HCT116 (cell line): Measurements from ENCODE around the gene ATXN7L1. TPM values are rescaled to one million over a fixed set of nuclear protein-coding genes. Genes with fewer than 3 reads are reported as not detected.

Experiments
- ATAC-seq: fragments of 200-7000 bp; cut with Tn5 transposase; 2 replicates; pipeline ENCODE4 v1.9.1; 2020; ENCODE audit warnings: mild to moderate bottlenecking, moderate library complexity
- BruUV-seq: library from RNA; stranded (reverse); fragments of 400-500 nt; replicated peaks from 2 replicates; lab custom pipeline; 2021; lab: Mats Ljungman, UMichigan
- CTCF ChIA-PET: fragments of 300-600 bp; sonication (Branson Sonifier 250); formaldehyde crosslinking; loops from one replicate; lab custom pipeline; 2021; ENCODE audit warnings: antibody characterized with exemption; lab: Charles Lee
- POLR2A ChIA-PET: fragments of 300-600, 350-600 bp; sonication (Branson Sonifier 250); formaldehyde crosslinking; loops from one replicate; lab custom pipeline; 2021; ENCODE audit warnings: antibody characterized with exemption; lab: Charles Lee
- RAD21 ChIA-PET, 2 experiments: fragments of 300-600 bp; sonication (Branson Sonifier 250); formaldehyde crosslinking; loops; one replicate each; lab custom pipeline; 2023; ENCODE audit warnings: low total read pairs in 2 of 2; ENCODE audit not compliant: uncharacterized antibody in 2 of 2, unreplicated experiment in 2 of 2, low non-redundant PET in 1 of 2; lab: Charles Lee
- DNase-seq: peaks from one replicate; pipeline ENCODE4 v3.0.0-alpha.2; 2010; ENCODE audit warnings: low read depth, low spot score
- H2AFZ ChIP-seq: fragments of 200-600 bp; shearing (Covaris generic), sonication (generic); 2 replicates; pipeline ENCODE4 v1.6.1; 2017; ENCODE audit warnings: low read depth, mixed run types, mixed read lengths, antibody characterized with exemption, low read length; ENCODE audit not compliant: poor library complexity, severe bottlenecking
- H3K27ac ChIP-seq: 2 replicates; pipeline ENCODE4 v1.5.1; 2012; ENCODE audit warnings: low read depth, low read length
- H3K27me3 ChIP-seq: fragments of 200-600 bp; sonication (generic); 2 replicates; pipeline ENCODE4 v1.6.1; 2016; ENCODE audit warnings: mixed run types, low read length, mixed read lengths; ENCODE audit not compliant: insufficient read depth
- H3K36me3 ChIP-seq, 2 experiments: fragments of 200-500 bp in 1 of 2; fragments of 200-600 bp in 1 of 2; sonication (Bioruptor generic) in 1 of 2; sonication (generic) in 1 of 2; 2 replicates each; pipeline versions ENCODE4 v1.5.1 to v1.6.1; 2014 to 2016; ENCODE audit warnings: low read length in 2 of 2, inconsistent platforms in 1 of 2, mixed read lengths in 1 of 2, mixed run types in 1 of 2; ENCODE audit not compliant: insufficient read depth in 2 of 2, control insufficient read depth in 1 of 2
- H3K4me1 ChIP-seq, 2 experiments: fragments of 200-600 bp in 1 of 2; sonication (generic) in 1 of 2; 2 replicates each; pipeline versions ENCODE4 v1.5.1 to v1.6.1; 2012 to 2017; ENCODE audit warnings: low read length in 2 of 2, inconsistent platforms in 1 of 2, mild to moderate bottlenecking in 1 of 2, mixed read lengths in 1 of 2, mixed run types in 1 of 2, moderate library complexity in 1 of 2; ENCODE audit not compliant: insufficient read depth in 2 of 2, control insufficient read depth in 1 of 2
- H3K4me2 ChIP-seq: fragments of 200-600 bp; sonication (generic); 2 replicates; pipeline ENCODE4 v1.6.1; 2017; ENCODE audit warnings: mixed run types, low read length, mixed read lengths
- H3K4me3 ChIP-seq, 2 experiments: fragments of 200-600 bp in 1 of 2; sonication (generic) in 1 of 2; replicated peaks in 1 of 2; 2 replicates each; pipeline ENCODE4 v1.5.1; 2011 to 2016; ENCODE audit warnings: low read length in 2 of 2, control low read depth in 1 of 2, low read depth in 1 of 2, mild to moderate bottlenecking in 1 of 2, mixed read lengths in 1 of 2, mixed run types in 1 of 2
- H3K79me2 ChIP-seq: fragments of 200-600 bp; sonication (generic); 2 replicates; pipeline ENCODE4 v1.6.1; 2017; ENCODE audit warnings: mild to moderate bottlenecking, mixed run types, low read length, moderate library complexity, mixed read lengths; ENCODE audit not compliant: insufficient read depth
- H3K9ac ChIP-seq: fragments of 200-600 bp; sonication (generic); 2 replicates; pipeline ENCODE4 v1.6.1; 2016; ENCODE audit warnings: low read length, mixed read lengths
- H3K9me2 ChIP-seq: fragments of 200-600 bp; sonication (generic), shearing (Covaris generic); 2 replicates; pipeline ENCODE4 v1.6.1; 2017; ENCODE audit warnings: mixed run types, mild to moderate bottlenecking, moderate library complexity; ENCODE audit not compliant: insufficient read depth
- H3K9me3 ChIP-seq, 2 experiments: fragments of 200-500 bp in 1 of 2; fragments of 200-600 bp in 1 of 2; sonication (Bioruptor generic) in 1 of 2; sonication (generic) in 1 of 2; 2 replicates each; pipeline ENCODE4 v1.6.1; 2014 to 2017; ENCODE audit warnings: low read length in 2 of 2, mixed read lengths in 2 of 2, inconsistent platforms in 1 of 2, low read depth in 1 of 2, mild to moderate bottlenecking in 1 of 2, mixed run types in 1 of 2, moderate library complexity in 1 of 2; ENCODE audit not compliant: control insufficient read depth in 1 of 2, insufficient read depth in 1 of 2
- H4K20me1 ChIP-seq: fragments of 200-600 bp; sonication (generic), shearing (Covaris generic); 2 replicates; pipeline ENCODE4 v1.6.1; 2017; ENCODE audit warnings: mixed run types, mild to moderate bottlenecking, moderate library complexity; ENCODE audit not compliant: insufficient read depth
- CEBPB ChIP-seq: IDR thresholded peaks from 2 replicates; pipeline ENCODE4 v1.6.1; 2012; ENCODE audit warnings: low read depth
- ELF1 ChIP-seq: IDR thresholded peaks from 2 replicates; pipeline ENCODE4 v1.6.1; 2012; ENCODE audit warnings: low read depth, borderline replicate concordance
- POLR2A ChIP-seq: IDR thresholded peaks from 2 replicates; pipeline ENCODE4 v1.7.0; 2011; ENCODE audit warnings: borderline replicate concordance; ENCODE audit not compliant: insufficient read depth, insufficient read length; ENCODE audit errors: extremely low read depth
- ZFX ChIP-seq: fragments of 450-650 bp; IDR thresholded peaks from 2 replicates; pipeline ENCODE4 v1.6.1; 2017
- ZNF274 ChIP-seq: fragments of 200-500 bp; sonication (Bioruptor generic); IDR thresholded peaks from 2 replicates; pipeline ENCODE4 v1.6.1; 2014; ENCODE audit warnings: mild to moderate bottlenecking, low read depth, low read length, inconsistent platforms
- intact Hi-C: fragments of 100-400 bp; cut with micrococcal nuclease; formaldehyde crosslinking; loops from 2 replicates; pipeline ENCODE4 v1.10.0; 2022
- total RNA-seq: library from RNA; stranded (reverse); gene quantifications from one replicate; pipeline ENCODE4 v1.2.1, GENCODE V29; 2021; ENCODE audit not compliant: unreplicated experiment
- TF ChIP-seq, protein P1 (sequence below): IDR thresholded peaks from 2 replicates; pipeline ENCODE4 v1.6.1; 2012; ENCODE audit warnings: low read depth
- TF ChIP-seq, protein P2 (sequence below), 3 experiments: fragments of 200-600 bp in 1 of 3; sonication (generic) in 1 of 3; IDR thresholded peaks in 2 of 3; conservative IDR thresholded peaks in 1 of 3; 2 replicates each; pipeline ENCODE4 v1.5.1; 2012 to 2017; ENCODE audit warnings: low read depth in 2 of 3, low read length in 2 of 3, antibody characterized with exemption in 1 of 3, borderline replicate concordance in 1 of 3, control low read depth in 1 of 3, mild to moderate bottlenecking in 1 of 3, mixed read lengths in 1 of 3, mixed run types in 1 of 3, moderate library complexity in 1 of 3; ENCODE audit not compliant: insufficient read depth in 1 of 3

The ATXN7L1 gene
- total RNA-seq, 1 experiment from 2014 or later, result 11.5 TPM

DNA sequence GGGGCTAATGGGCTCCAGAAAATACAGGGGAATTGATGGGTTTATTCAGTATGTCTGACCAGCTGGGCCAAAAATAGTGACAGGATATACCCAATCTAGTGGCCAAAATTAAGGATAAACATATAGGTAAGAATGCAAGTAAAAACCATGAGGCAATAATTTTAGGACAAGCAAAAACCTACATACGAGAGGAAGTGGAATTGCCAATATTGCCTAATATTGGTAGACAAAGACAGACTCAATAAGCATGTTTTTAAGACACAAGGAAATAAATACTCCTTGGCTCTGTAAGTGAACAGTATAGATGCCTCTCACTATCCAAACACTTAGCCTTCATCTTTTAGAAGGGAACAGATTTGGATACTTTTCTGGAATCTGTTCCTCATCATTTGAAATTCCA is 51.0 kb downstream of the ATXN7L1 start (continued):
- TF ChIP-seq, protein P1, sequence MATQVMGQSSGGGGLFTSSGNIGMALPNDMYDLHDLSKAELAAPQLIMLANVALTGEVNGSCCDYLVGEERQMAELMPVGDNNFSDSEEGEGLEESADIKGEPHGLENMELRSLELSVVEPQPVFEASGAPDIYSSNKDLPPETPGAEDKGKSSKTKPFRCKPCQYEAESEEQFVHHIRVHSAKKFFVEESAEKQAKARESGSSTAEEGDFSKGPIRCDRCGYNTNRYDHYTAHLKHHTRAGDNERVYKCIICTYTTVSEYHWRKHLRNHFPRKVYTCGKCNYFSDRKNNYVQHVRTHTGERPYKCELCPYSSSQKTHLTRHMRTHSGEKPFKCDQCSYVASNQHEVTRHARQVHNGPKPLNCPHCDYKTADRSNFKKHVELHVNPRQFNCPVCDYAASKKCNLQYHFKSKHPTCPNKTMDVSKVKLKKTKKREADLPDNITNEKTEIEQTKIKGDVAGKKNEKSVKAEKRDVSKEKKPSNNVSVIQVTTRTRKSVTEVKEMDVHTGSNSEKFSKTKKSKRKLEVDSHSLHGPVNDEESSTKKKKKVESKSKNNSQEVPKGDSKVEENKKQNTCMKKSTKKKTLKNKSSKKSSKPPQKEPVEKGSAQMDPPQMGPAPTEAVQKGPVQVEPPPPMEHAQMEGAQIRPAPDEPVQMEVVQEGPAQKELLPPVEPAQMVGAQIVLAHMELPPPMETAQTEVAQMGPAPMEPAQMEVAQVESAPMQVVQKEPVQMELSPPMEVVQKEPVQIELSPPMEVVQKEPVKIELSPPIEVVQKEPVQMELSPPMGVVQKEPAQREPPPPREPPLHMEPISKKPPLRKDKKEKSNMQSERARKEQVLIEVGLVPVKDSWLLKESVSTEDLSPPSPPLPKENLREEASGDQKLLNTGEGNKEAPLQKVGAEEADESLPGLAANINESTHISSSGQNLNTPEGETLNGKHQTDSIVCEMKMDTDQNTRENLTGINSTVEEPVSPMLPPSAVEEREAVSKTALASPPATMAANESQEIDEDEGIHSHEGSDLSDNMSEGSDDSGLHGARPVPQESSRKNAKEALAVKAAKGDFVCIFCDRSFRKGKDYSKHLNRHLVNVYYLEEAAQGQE, result no peak
- no peak for TF ChIP-seq ZNF274
- TF ChIP-seq ELF1, result no peak
- TF ChIP-seq, protein P2, sequence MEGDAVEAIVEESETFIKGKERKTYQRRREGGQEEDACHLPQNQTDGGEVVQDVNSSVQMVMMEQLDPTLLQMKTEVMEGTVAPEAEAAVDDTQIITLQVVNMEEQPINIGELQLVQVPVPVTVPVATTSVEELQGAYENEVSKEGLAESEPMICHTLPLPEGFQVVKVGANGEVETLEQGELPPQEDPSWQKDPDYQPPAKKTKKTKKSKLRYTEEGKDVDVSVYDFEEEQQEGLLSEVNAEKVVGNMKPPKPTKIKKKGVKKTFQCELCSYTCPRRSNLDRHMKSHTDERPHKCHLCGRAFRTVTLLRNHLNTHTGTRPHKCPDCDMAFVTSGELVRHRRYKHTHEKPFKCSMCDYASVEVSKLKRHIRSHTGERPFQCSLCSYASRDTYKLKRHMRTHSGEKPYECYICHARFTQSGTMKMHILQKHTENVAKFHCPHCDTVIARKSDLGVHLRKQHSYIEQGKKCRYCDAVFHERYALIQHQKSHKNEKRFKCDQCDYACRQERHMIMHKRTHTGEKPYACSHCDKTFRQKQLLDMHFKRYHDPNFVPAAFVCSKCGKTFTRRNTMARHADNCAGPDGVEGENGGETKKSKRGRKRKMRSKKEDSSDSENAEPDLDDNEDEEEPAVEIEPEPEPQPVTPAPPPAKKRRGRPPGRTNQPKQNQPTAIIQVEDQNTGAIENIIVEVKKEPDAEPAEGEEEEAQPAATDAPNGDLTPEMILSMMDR (IDR thresholded peaks at IDR 0.05 in 2 of 3, conservative IDR thresholded peaks at IDR 0.05 in 1 of 3; ENCODE audit: borderline replicate concordance in 1 of 3, insufficient read depth in 1 of 3, low read depth in 2 of 3, low read length in 2 of 3), result no peak
- no peak for TF ChIP-seq POLR2A
- TF ChIP-seq CEBPB, result no peak
- no peak for TF ChIP-seq ZFX
- TF ChIP-seq, all 23 proteins: peak for 0

DNA sequence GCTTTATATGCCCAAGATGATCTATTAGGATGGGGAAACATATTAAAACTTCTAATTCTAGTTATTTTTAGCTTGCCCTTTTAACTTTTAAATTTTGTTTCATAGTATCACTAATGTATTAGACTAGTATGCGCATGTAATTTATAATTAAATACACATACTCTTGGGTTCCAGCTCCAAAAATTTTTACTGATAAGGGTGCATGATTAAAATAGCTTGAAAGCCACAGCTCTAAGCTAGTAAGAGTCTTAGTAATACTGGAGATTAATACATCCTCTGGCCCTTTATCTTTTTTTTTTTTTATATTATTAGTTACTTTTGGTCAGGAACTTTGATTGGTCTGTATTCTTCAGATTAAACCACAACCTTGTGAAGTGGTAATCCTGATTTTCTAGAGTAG is 53.6 kb downstream of the ATXN7L1 start:
- BruUV-seq, result no TSS peak
- DNase-seq, result no peak
- TF ChIP-seq ELF1, result no peak
- POLR2A ChIA-PET, result no interaction called here
- H3K27me3 ChIP-seq, result no peaks in the 10 kb centered on the region
- no peak overlapping the region for H2AFZ ChIP-seq
- H3K9ac ChIP-seq, result no peak overlapping the region
- H4K20me1 ChIP-seq, result no peaks in the 10 kb centered on the region
- peaks cover 2 to 8% of the 10 kb centered on the region in 2 experiments; a peak in 2 of 4 replicates for H3K4me1 ChIP-seq
- intact Hi-C loops, result no loop called here
- H3K27ac ChIP-seq, result no peak overlapping the region
- no peak overlapping the region for H3K4me3 ChIP-seq
- no peaks in the 10 kb centered on the region for H3K9me2 ChIP-seq
- H3K9me3 ChIP-seq, result no peaks in the 10 kb centered on the region
- peaks cover 4% of the 10 kb centered on the region; the same call in 1 of the 2 replicates for H3K79me2 ChIP-seq
- H3K36me3 ChIP-seq, result no peaks in the 10 kb centered on the region
- RAD21 ChIA-PET, result no interaction called here
- no peak for ATAC-seq
- H3K4me2 ChIP-seq, result no peak overlapping the region
- CTCF ChIA-PET, result no interaction called here
